H9 (cell line): ENCODE results near the gene PRPF19. TPM values are rescaled to one million over a fixed set of nuclear protein-coding genes. Genes with fewer than 3 reads are reported as not detected.

ENCODE experiments used
- DNase-seq: peaks from one replicate; pipeline ENCODE4 v3.0.0-alpha.2; 2017
- H2AFZ ChIP-seq: one replicate; pipeline ENCODE4 v1.6.1; 2013; ENCODE audit warnings: mild to moderate bottlenecking, low read length, control low read depth, moderate library complexity
- H2AK5ac ChIP-seq: 2 replicates; pipeline ENCODE4 v1.6.1; 2013; ENCODE audit warnings: low read length, control low read depth, mixed read lengths; ENCODE audit not compliant: insufficient read length
- H2BK120ac ChIP-seq: one replicate; pipeline ENCODE4 v1.6.1; 2013; ENCODE audit warnings: low read depth, mild to moderate bottlenecking, low read length, control low read depth, inconsistent platforms; ENCODE audit not compliant: poor library complexity, severe bottlenecking
- H2BK12ac ChIP-seq: 2 replicates; pipeline ENCODE4 v1.6.1; 2013; ENCODE audit warnings: low read length, control low read depth, mixed read lengths, low read depth; ENCODE audit not compliant: insufficient read length
- H2BK15ac ChIP-seq: 2 replicates; pipeline ENCODE4 v1.6.1; 2013; ENCODE audit warnings: low read depth, low read length, control low read depth
- H2BK20ac ChIP-seq: one replicate; pipeline ENCODE4 v1.6.1; 2013; ENCODE audit warnings: low read depth, mild to moderate bottlenecking, low read length, control low read depth, inconsistent platforms; ENCODE audit not compliant: poor library complexity, severe bottlenecking
- H2BK5ac ChIP-seq: 2 replicates; pipeline ENCODE4 v1.6.1; 2013; ENCODE audit warnings: low read length, control low read depth, mixed read lengths; ENCODE audit not compliant: insufficient read length
- H3K14ac ChIP-seq: 2 replicates; pipeline ENCODE4 v1.6.1; 2013; ENCODE audit warnings: low read length, control low read depth; ENCODE audit not compliant: insufficient read depth
- H3K18ac ChIP-seq: 2 replicates; pipeline ENCODE4 v1.6.1; 2013; ENCODE audit warnings: low read depth, mild to moderate bottlenecking, mixed read lengths, low read length, control low read depth; ENCODE audit not compliant: insufficient read length
- H3K23ac ChIP-seq: 2 replicates; pipeline ENCODE4 v1.6.1; 2013; ENCODE audit warnings: low read length, control low read depth, mixed read lengths, low read depth; ENCODE audit not compliant: insufficient read length
- H3K23me2 ChIP-seq: 2 replicates; pipeline ENCODE4 v1.6.1; 2013; ENCODE audit warnings: low read depth, mild to moderate bottlenecking, mixed read lengths, low read length, control low read depth; ENCODE audit not compliant: insufficient read length, poor library complexity, severe bottlenecking
- H3K27ac ChIP-seq: 2 replicates; pipeline ENCODE4 v1.5.1; 2013; ENCODE audit warnings: low read length, control low read depth, mixed read lengths, low read depth; ENCODE audit not compliant: insufficient read length
- H3K27me3 ChIP-seq: 2 replicates; pipeline ENCODE4 v1.6.1; 2013; ENCODE audit warnings: low read length, control low read depth, inconsistent platforms; ENCODE audit not compliant: insufficient read depth
- H3K4ac ChIP-seq: 2 replicates; pipeline ENCODE4 v1.6.1; 2013; ENCODE audit warnings: low read depth, mild to moderate bottlenecking, control low read depth, inconsistent platforms, low read length, moderate library complexity
- H3K4me1 ChIP-seq: 2 replicates; pipeline ENCODE4 v1.6.1; 2013; ENCODE audit warnings: low read length, control low read depth, inconsistent platforms; ENCODE audit not compliant: insufficient read depth
- H3K4me2 ChIP-seq: 2 replicates; pipeline ENCODE4 v1.6.1; 2013; ENCODE audit warnings: low read length, control low read depth, mixed read lengths; ENCODE audit not compliant: insufficient read length, insufficient read depth
- H3K56ac ChIP-seq: 2 replicates; pipeline ENCODE4 v1.6.1; 2013; ENCODE audit warnings: low read depth, mild to moderate bottlenecking, mixed read lengths, low read length, control low read depth; ENCODE audit not compliant: insufficient read length
- H3K79me1 ChIP-seq: 2 replicates; pipeline ENCODE4 v1.6.1; 2013; ENCODE audit warnings: low read depth, mild to moderate bottlenecking, moderate library complexity, low read length, control low read depth, inconsistent platforms; ENCODE audit not compliant: insufficient read depth, poor library complexity, severe bottlenecking
- H3K79me2 ChIP-seq: 2 replicates; pipeline ENCODE4 v1.6.1; 2013; ENCODE audit warnings: low read length, control low read depth, inconsistent platforms; ENCODE audit not compliant: insufficient read depth
- H3K9ac ChIP-seq: 2 replicates; pipeline ENCODE4 v1.6.1; 2013; ENCODE audit warnings: low read length, control low read depth, mixed read lengths; ENCODE audit not compliant: insufficient read length; ENCODE audit errors: extremely low read depth
- H3K9me3 ChIP-seq: one replicate; pipeline ENCODE4 v1.6.1; 2013; ENCODE audit warnings: low read depth, low read length, inconsistent platforms; ENCODE audit not compliant: control insufficient read depth
- H3T11ph ChIP-seq: one replicate; pipeline ENCODE4 v1.6.1; 2013; ENCODE audit warnings: mild to moderate bottlenecking, low read length, control low read depth, inconsistent platforms
- H4K20me1 ChIP-seq: one replicate; pipeline ENCODE4 v1.6.1; 2013; ENCODE audit not compliant: control insufficient read depth, insufficient read length, insufficient read depth
- H4K5ac ChIP-seq: 2 replicates; pipeline ENCODE4 v1.6.1; 2013; ENCODE audit warnings: low read depth, mild to moderate bottlenecking, mixed read lengths, low read length, control low read depth; ENCODE audit not compliant: insufficient read length
- H4K8ac ChIP-seq: replicated peaks from 2 replicates; pipeline ENCODE4 v1.6.1; 2013; ENCODE audit warnings: low read length, control low read depth, mixed read lengths, low read depth; ENCODE audit not compliant: insufficient read length
- H4K91ac ChIP-seq: 2 replicates; pipeline ENCODE4 v1.6.1; 2013; ENCODE audit warnings: low read depth, mild to moderate bottlenecking, moderate library complexity, mixed read lengths, low read length, control low read depth; ENCODE audit not compliant: insufficient read length
- H3K27ac Mint-ChIP-seq, 3 experiments: 2 replicates in 2 of 3; 3 replicates in 1 of 3; pipeline ENCODE4 v1.8.0; 2020 to 2021; ENCODE audit warnings: mixed read lengths in 3 of 3, mild to moderate bottlenecking in 1 of 3, moderate library complexity in 1 of 3
- H3K27me3 Mint-ChIP-seq: 2 replicates; pipeline ENCODE4 v1.8.0; 2021; ENCODE audit warnings: low read depth, mild to moderate bottlenecking, moderate library complexity, mixed read lengths
- H3K36me3 Mint-ChIP-seq, 3 experiments: 2 replicates in 2 of 3; 3 replicates in 1 of 3; pipeline ENCODE4 v1.8.0; 2020 to 2021; ENCODE audit warnings: low read depth in 3 of 3, mixed read lengths in 3 of 3; ENCODE audit not compliant: insufficient read depth in 1 of 3
- H3K4me1 Mint-ChIP-seq, 2 experiments: 2 replicates each; pipeline ENCODE4 v1.8.0; 2020; ENCODE audit warnings: mixed read lengths in 2 of 2
- H3K4me3 Mint-ChIP-seq, 2 experiments: 2 replicates in 1 of 2; 3 replicates in 1 of 2; pipeline ENCODE4 v1.8.0; 2020 to 2021; ENCODE audit warnings: mild to moderate bottlenecking in 2 of 2, mixed read lengths in 2 of 2, moderate library complexity in 1 of 2
- H3K9me3 Mint-ChIP-seq, 2 experiments: 2 replicates in 1 of 2; 3 replicates in 1 of 2; pipeline ENCODE4 v1.8.0; 2020; ENCODE audit warnings: mild to moderate bottlenecking in 2 of 2, mixed read lengths in 2 of 2, moderate library complexity in 1 of 2
- WGBS: extraction: QIAGEN DNeasy Blood & Tissue Kit; methylation state at CpG from one replicate; pipeline ENCODE4 v1.1.7; 2013; ENCODE audit warnings: missing lambda C conversion rate, low lambda C conversion rate, mixed read lengths; ENCODE audit not compliant: insufficient read length; ENCODE audit errors: extremely low coverage; 5-methylcytosine and 5-hydroxymethylcytosine counted together
- total RNA-seq: library from RNA; stranded (reverse); gene quantifications from 2 replicates; pipeline ENCODE4 v1.2.1, GENCODE V29; 2021
- TF ChIP-seq, protein P1 (sequence below): fragments of 200-600 bp; sonication (generic); conservative IDR thresholded peaks from 3 replicates; pipeline ENCODE4 v1.8.0; 2021; ENCODE audit warnings: antibody characterized with exemption, mild to moderate bottlenecking

PRPF19 gene
- total RNA-seq, 1 experiment from 2014 or later = 130 TPM

DNA sequence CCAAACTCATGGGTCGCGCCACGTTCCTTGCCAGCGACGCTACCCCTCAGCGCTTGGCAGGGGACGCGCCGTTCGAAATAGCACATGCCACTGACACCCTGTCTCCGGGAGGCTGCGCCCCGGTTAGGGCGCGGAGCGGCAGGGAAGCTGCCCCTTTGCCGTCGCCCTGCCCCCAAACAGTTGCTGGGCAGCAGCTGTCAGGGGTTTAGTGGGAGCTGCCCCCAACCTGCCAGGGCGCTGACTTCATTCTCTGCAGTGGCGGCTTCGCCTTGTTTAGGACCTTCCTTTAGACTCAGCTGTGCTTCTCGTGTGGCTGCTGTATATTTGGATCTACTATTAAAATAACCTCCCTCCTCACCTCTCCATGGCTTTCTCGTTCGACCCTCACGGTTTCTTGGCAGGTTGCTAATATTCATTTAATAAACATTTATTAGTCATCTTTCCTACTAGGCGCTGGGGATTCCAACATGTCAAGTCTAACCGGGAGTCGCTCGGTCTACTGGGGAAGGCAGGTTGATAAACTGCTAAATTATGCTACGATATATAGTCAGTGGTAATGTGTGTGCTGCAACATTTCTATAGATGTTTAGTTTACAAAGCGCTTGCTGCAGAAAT is 8.4 kb upstream of the PRPF19 start:
- Mint-ChIP-seq H3K9me3 (peaks cover under 1% of the 10 kb centered on the region in 2 experiments; a peak in 3 of 5 replicates), H3K36me3 (peaks cover 0 to 10% (median 4%) of the 10 kb centered on the region in 3 experiments; a peak in 5 of 7 replicates)

More for the DNA sequence above, 8.4 kb upstream of the PRPF19 start:
- H2BK12ac ChIP-seq = no peak overlapping the region
- no peak overlapping the region; the same call in 1 of the 2 replicates for H3K14ac ChIP-seq
- peaks cover 22% of the 10 kb centered on the region for H3K23me2 ChIP-seq
- H3K4me1 ChIP-seq = peaks cover 2% of the 10 kb centered on the region
- H3K27ac ChIP-seq = no peak overlapping the region
- H3K79me2 ChIP-seq = no peaks in the 10 kb centered on the region; the same call in 1 of the 2 replicates
- no peak overlapping the region for H4K91ac ChIP-seq
- no peak overlapping the region for H3T11ph ChIP-seq
- no peak overlapping the region for H2BK15ac ChIP-seq
- no peaks in the 10 kb centered on the region for H3K79me1 ChIP-seq
- no peak overlapping the region for H2BK5ac ChIP-seq
- H3K18ac ChIP-seq = no peak overlapping the region
- peak overlapping the region; percentile 76 for H3K4me2 ChIP-seq
- H3K27me3 ChIP-seq = no peaks in the 10 kb centered on the region
- H3K4me1 Mint-ChIP-seq = peaks cover 40 to 42% of the 10 kb centered on the region in 2 experiments
- no peak overlapping the region for H2BK20ac ChIP-seq
- no peak overlapping the region for H3K23ac ChIP-seq
- no peak overlapping the region for H2BK120ac ChIP-seq
- no peak overlapping the region for H3K56ac ChIP-seq
- H3K9me3 ChIP-seq = no peaks in the 10 kb centered on the region
- no CpG with 5 or more reads among the region's 31 CpGs for WGBS
- no peak for DNase-seq
- H4K5ac ChIP-seq = no peak overlapping the region
- peak overlapping the region in 1 of 3 experiments; percentile 95; a peak in 2 of 7 replicates for H3K27ac Mint-ChIP-seq
- no peaks in the 10 kb centered on the region for H4K20me1 ChIP-seq
- H2AFZ ChIP-seq = no peak overlapping the region
- peaks cover 28% of the 10 kb centered on the region for H3K27me3 Mint-ChIP-seq
- no peak overlapping the region for H4K8ac ChIP-seq
- TF ChIP-seq, protein P1, sequence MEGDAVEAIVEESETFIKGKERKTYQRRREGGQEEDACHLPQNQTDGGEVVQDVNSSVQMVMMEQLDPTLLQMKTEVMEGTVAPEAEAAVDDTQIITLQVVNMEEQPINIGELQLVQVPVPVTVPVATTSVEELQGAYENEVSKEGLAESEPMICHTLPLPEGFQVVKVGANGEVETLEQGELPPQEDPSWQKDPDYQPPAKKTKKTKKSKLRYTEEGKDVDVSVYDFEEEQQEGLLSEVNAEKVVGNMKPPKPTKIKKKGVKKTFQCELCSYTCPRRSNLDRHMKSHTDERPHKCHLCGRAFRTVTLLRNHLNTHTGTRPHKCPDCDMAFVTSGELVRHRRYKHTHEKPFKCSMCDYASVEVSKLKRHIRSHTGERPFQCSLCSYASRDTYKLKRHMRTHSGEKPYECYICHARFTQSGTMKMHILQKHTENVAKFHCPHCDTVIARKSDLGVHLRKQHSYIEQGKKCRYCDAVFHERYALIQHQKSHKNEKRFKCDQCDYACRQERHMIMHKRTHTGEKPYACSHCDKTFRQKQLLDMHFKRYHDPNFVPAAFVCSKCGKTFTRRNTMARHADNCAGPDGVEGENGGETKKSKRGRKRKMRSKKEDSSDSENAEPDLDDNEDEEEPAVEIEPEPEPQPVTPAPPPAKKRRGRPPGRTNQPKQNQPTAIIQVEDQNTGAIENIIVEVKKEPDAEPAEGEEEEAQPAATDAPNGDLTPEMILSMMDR = no peak
- H3K4ac ChIP-seq = no peak overlapping the region
- H3K9ac ChIP-seq = peak overlapping the region; percentile 25
- H3K4me3 Mint-ChIP-seq = peak overlapping the region; percentile 94 to 97
- no peak overlapping the region for H2AK5ac ChIP-seq
